Fibroblast of mammary gland (primary cell): ENCODE data around the gene PRDM7.

ENCODE experiments used
- DNase-seq: peaks from one replicate; pipeline ENCODE4 v3.0.0-alpha.2; 2010; ENCODE audit warnings: low read depth
- H3K4me3 ChIP-seq: 2 replicates; pipeline ENCODE4 v1.5.1; 2011; ENCODE audit warnings: low read depth, mild to moderate bottlenecking, low read length, moderate library complexity; ENCODE audit not compliant: control insufficient read depth
- CTCF ChIP-seq: conservative IDR thresholded peaks from 2 replicates; pipeline ENCODE4 v1.5.1; 2011; ENCODE audit warnings: low read depth, low read length, inconsistent platforms; ENCODE audit not compliant: control insufficient read depth, insufficient read depth

Gene PRDM7

GRCh38 chr16:90020260-90020837 is 56.8 kb downstream of the PRDM7 start:
- no peak overlapping the region for H3K4me3 ChIP-seq
- DNase-seq, result no peak
- no peak for TF ChIP-seq CTCF

GRCh38 chr16:90019543-90020259 is 57.4 kb downstream of the PRDM7 start:
- TF ChIP-seq CTCF, result no peak
- peak overlapping the region; percentile 34 for H3K4me3 ChIP-seq
- DNase-seq, result peak; percentile 69

- TF ChIP-seq CTCF, result no peak
- no peak for DNase-seq
- H3K4me3 ChIP-seq, result peak within 1 kb of the TSS; percentile 34
These were observed 58.2 kb downstream of the PRDM7 start, which contains the start of gene DBNDD1 for GRCh38 chr16:90018652-90019542. DBNDD1 (minus strand) TSS chr16:90019456; CDS start chr16:90019341, 115 bp downstream.

GRCh38 chr16:90018297-90018651 is 58.9 kb downstream of the PRDM7 start:
- no peak for DNase-seq
- no peak for TF ChIP-seq CTCF
- H3K4me3 ChIP-seq, result no peak overlapping the region

- no peak for DNase-seq
- no peak for TF ChIP-seq CTCF
- H3K4me3 ChIP-seq, result no peak overlapping the region
These were observed 60.7 kb downstream of the PRDM7 start for GRCh38 chr16:90016339-90016950.

GRCh38 chr16:90015586-90016338 is 61.4 kb downstream of the PRDM7 start:
- TF ChIP-seq CTCF, result no peak
- DNase-seq, result no peak
- no peak overlapping the region for H3K4me3 ChIP-seq
